Gastroesophageal sphincter (tissue), 3 donors: ENCODE data around the gene GTF2H2.
"Not testable (repeated sequence)": the region's sequence is repeated elsewhere in the genome, so short reads cannot be mapped to it uniquely, and the experiment has no call there.

Experiments
- EP300 ChIP-seq: sonication (generic); formaldehyde crosslinking; IDR thresholded peaks from one replicate; pipeline ENCODE4 v1.6.1; 2017; ENCODE audit warnings: antibody characterized with exemption, mild to moderate bottlenecking
- POLR2A ChIP-seq, 2 donors: fragments of 450-650 bp; IDR thresholded peaks; one replicate each; pipeline ENCODE4 v1.6.1; 2017; ENCODE audit warnings: antibody characterized with exemption in 2 of 2, mild to moderate bottlenecking in 2 of 2, moderate library complexity in 1 of 2
- POLR2AphosphoS5 ChIP-seq: sonication (generic); formaldehyde crosslinking; IDR thresholded peaks from one replicate; pipeline ENCODE4 v1.6.1; 2017; ENCODE audit warnings: antibody characterized with exemption
- TF ChIP-seq, protein P1 (sequence below), 4 experiments: fragments of 200-600 bp in 2 of 4; fragments of 450-650 bp in 2 of 4; sonication (generic) in 1 of 4; IDR thresholded peaks; one replicate each; pipeline ENCODE4 v1.5.1; 2017 to 2019; ENCODE audit warnings: antibody characterized with exemption in 4 of 4, mild to moderate bottlenecking in 2 of 4, moderate library complexity in 2 of 4

DNA sequence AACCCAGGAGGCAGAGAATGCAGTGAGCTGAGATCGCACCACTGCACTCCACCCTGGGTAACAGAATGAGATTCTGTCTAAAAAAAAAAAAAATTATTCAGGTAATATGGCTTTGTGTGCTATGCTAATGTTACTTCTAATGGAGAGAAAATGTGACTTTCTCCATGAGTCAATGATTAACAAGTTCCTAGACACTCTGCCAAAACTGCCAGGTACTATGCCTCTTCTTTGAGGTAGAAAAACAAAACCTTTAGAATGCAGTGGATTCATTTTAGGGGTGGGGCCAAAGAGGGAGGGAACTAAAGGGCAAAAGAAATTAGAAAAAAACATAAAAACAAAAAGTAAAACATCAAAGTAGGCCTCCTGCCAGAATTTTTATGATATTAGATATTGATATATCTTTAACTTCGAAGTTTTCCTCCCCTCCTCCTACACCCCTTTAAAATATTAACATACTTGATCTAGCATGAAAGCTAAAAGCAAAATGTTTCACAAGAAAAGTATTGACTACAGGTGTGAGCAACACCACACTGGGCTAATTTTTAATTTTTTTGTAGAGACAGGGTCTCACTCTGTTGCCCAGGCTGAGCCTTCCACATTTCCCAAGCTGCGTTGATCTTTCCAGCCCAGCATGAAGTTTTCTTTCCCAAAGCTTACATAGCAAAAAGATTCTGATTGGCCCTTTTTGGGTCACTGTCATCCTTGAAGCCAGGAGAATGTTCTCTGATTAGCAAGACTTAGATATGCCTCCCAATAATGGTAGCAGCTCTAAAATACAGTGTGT is 17.0 kb upstream of the GTF2H2 start:
- TF ChIP-seq, protein P1, sequence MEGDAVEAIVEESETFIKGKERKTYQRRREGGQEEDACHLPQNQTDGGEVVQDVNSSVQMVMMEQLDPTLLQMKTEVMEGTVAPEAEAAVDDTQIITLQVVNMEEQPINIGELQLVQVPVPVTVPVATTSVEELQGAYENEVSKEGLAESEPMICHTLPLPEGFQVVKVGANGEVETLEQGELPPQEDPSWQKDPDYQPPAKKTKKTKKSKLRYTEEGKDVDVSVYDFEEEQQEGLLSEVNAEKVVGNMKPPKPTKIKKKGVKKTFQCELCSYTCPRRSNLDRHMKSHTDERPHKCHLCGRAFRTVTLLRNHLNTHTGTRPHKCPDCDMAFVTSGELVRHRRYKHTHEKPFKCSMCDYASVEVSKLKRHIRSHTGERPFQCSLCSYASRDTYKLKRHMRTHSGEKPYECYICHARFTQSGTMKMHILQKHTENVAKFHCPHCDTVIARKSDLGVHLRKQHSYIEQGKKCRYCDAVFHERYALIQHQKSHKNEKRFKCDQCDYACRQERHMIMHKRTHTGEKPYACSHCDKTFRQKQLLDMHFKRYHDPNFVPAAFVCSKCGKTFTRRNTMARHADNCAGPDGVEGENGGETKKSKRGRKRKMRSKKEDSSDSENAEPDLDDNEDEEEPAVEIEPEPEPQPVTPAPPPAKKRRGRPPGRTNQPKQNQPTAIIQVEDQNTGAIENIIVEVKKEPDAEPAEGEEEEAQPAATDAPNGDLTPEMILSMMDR (IDR thresholded peaks at IDR 0.05) = not testable (repeated sequence)
- not testable (repeated sequence) for TF ChIP-seq POLR2AphosphoS5; EP300; POLR2A (IDR thresholded peaks at IDR 0.05)
